ENCODE results near the gene PLEKHA7. TPM values are rescaled to one million over a fixed set of nuclear protein-coding genes. Genes with fewer than 3 reads are reported as not detected.

The PLEKHA7 gene
- total and polyA plus RNA-seq, 4 donors = 13.3 to 31.8 (median 21.5) TPM

DNA sequence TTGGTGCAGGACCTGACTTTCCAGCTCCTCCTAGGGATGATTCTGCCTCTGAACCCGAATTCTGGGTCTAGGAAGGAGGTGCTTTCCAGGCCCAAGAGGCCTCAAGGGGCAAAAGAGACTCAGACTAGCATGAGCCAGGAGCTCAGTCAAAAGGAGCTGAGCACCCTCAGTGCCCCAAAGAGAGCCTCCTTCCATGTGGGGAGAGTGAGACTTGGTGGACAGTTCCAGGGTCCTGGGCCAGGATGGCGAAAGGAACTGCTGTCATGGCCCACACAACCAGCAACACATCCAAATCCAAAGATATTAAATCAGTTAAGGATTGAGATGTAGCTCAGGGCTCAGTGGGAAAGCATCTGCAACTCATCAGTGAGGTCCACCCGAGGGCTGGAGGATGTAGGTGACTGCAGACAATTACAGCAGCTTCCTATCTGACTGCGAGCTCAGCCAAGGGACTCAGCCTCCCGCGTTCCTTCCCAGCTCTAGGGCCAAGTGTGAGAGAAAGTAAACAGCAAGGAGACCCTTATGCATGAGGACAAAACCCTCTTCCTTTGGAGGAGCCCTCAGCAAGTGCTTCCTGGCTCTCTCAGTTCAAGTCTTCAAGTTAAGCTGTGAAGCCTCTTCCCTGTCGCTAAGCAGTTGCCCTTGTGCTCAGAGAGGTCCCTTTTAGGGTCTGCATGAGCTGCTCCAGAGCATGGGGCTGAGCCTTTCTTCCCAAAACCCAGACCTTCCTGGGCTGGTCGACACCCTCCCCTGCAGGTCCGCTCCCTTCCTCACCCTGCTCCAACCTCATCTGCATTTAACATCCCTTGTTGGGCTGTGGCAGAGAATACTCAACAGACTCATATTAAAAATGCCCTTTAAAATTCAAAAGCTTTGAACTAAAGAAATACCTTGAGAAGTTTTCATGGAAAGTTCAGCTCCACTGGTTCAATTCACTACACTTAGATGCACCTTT lies 240.0 kb downstream of the PLEKHA7 start:
- no peak overlapping the region for H3K9ac ChIP-seq (ENCODE audit: insufficient read depth in 1 of 2, low read length in 2 of 2)
- no peaks in the 10 kb centered on the region for H3K27me3 ChIP-seq (ENCODE audit: control insufficient read depth in 3 of 3, insufficient read depth in 3 of 3, low read length in 2 of 3)
- TF ChIP-seq, protein P1, sequence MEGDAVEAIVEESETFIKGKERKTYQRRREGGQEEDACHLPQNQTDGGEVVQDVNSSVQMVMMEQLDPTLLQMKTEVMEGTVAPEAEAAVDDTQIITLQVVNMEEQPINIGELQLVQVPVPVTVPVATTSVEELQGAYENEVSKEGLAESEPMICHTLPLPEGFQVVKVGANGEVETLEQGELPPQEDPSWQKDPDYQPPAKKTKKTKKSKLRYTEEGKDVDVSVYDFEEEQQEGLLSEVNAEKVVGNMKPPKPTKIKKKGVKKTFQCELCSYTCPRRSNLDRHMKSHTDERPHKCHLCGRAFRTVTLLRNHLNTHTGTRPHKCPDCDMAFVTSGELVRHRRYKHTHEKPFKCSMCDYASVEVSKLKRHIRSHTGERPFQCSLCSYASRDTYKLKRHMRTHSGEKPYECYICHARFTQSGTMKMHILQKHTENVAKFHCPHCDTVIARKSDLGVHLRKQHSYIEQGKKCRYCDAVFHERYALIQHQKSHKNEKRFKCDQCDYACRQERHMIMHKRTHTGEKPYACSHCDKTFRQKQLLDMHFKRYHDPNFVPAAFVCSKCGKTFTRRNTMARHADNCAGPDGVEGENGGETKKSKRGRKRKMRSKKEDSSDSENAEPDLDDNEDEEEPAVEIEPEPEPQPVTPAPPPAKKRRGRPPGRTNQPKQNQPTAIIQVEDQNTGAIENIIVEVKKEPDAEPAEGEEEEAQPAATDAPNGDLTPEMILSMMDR (IDR thresholded peaks at IDR 0.05; ENCODE audit: control extremely low read depth, extremely low read depth) = no peak
- peaks cover 0 to 2% (median 0%) of the 10 kb centered on the region in 4 donors for H3K36me3 ChIP-seq (ENCODE audit: control insufficient read depth in 4 of 4, insufficient read depth in 4 of 4, low read length in 4 of 4)
- ATAC-seq (ENCODE audit: insufficient read depth, low FRiP score) (no peak), DNase-seq (no peak)
- H3K9me3 ChIP-seq (ENCODE audit: control insufficient read depth in 4 of 4, insufficient read depth in 3 of 4, low read length in 3 of 4) = peaks cover 0 to 2% (median 0%) of the 10 kb centered on the region in 4 donors
- WGBS, 2 donors = 63 to 78% methylated on average over 9 of the region's 9 CpGs
- no peak overlapping the region for H3K27ac ChIP-seq (ENCODE audit: low read depth in 1 of 2, low read length in 1 of 2)
- no peak overlapping the region for H3K4me3 ChIP-seq
- H3K4me1 ChIP-seq (ENCODE audit: control insufficient read depth in 5 of 5, insufficient read depth in 5 of 5, low read length in 5 of 5) = peaks cover 0 to 7% (median 0%) of the 10 kb centered on the region in 5 donors

DNA sequence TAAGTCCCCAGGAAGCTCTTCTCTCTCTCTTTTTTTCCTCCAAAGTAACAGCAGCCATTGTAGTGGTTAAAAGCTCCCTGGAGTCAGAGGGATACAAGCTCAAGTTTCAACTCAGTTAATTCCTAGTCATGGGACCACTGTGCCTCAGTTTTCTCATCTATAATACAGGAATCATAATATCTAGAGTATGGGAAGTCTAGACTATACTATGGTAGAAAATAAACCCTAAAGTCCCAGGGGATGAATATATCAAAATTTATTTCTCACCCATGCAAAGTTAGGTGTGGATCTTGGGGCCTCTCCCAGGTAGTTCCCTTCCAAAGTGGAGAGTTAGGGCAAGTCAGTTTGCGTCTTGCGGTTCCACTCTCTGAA lies 242.1 kb downstream of the PLEKHA7 start:
- TF ChIP-seq, protein P1 (IDR thresholded peaks at IDR 0.05; ENCODE audit: control extremely low read depth, extremely low read depth) = no peak
- H3K9ac ChIP-seq (ENCODE audit: insufficient read depth in 1 of 2, low read length in 2 of 2) = no peak overlapping the region
- WGBS, 2 donors = 94 to 98% methylated on average over 2 of the region's 2 CpGs
- DNase-seq = no peak
- H3K27me3 ChIP-seq (ENCODE audit: control insufficient read depth in 3 of 3, insufficient read depth in 3 of 3, low read length in 2 of 3) = no peaks in the 10 kb centered on the region
- peaks cover 0 to 2% (median 0%) of the 10 kb centered on the region in 4 donors for H3K36me3 ChIP-seq (ENCODE audit: control insufficient read depth in 4 of 4, insufficient read depth in 4 of 4, low read length in 4 of 4)
- ATAC-seq (ENCODE audit: insufficient read depth, low FRiP score) = no peak
- no peak overlapping the region for H3K27ac ChIP-seq (ENCODE audit: low read depth in 1 of 2, low read length in 1 of 2)
- peaks cover 0 to 7% (median 0%) of the 10 kb centered on the region in 5 donors for H3K4me1 ChIP-seq (ENCODE audit: control insufficient read depth in 5 of 5, insufficient read depth in 5 of 5, low read length in 5 of 5)
- H3K4me3 ChIP-seq = no peak overlapping the region
- H3K9me3 ChIP-seq (ENCODE audit: control insufficient read depth in 4 of 4, insufficient read depth in 3 of 4, low read length in 3 of 4) = peaks cover 0 to 2% (median 0%) of the 10 kb centered on the region in 4 donors

DNA sequence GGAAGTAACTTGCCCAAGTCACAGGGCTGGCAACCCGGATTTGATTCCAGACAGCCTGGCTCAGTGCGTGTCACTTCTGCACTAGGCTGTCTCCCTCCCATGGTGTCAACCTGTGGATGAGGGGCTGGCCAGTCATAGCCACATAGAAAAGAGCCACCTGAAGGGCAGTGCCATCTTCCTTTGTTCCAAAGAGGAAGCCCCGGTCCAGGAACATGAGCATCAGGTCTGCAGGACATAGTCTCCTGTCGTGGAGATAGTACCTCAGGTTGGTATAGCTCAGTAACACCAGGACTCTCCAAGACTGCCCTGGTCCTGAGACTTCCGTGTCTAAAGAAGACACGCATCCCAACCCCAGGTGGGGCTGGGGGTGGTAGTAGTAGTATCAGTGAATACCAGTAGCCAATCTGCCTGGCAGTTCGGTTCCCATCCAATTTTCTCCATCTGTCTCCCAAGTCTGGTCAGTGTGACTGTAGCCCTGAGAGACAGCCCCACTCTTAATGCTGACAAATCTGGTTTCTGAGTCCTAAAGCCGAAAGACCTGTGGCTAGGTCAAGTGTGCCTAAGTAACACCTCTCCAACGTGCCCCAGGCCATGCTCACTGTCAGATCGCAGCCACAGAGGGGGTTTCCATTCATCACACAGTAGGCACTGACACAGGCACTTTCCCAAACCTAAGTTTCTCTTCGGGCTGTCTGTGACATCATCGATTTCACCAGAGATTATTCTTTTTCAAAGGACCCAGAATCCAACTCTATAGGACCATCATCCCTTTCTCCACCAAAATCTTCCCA lies 242.7 kb downstream of the PLEKHA7 start:
- Histone ChIP-seq H3K9me3 (ENCODE audit: control insufficient read depth in 4 of 4, insufficient read depth in 3 of 4, low read length in 3 of 4) (peaks cover 0 to 2% (median 0%) of the 10 kb centered on the region in 4 donors), H3K36me3 (ENCODE audit: control insufficient read depth in 4 of 4, insufficient read depth in 4 of 4, low read length in 4 of 4) (peaks cover 0 to 2% (median 0%) of the 10 kb centered on the region in 4 donors), H3K27me3 (ENCODE audit: control insufficient read depth in 3 of 3, insufficient read depth in 3 of 3, low read length in 2 of 3) (no peaks in the 10 kb centered on the region), H3K27ac (ENCODE audit: low read depth in 1 of 2, low read length in 1 of 2) (no peak overlapping the region), H3K4me3 (no peak overlapping the region), H3K9ac (ENCODE audit: insufficient read depth in 1 of 2, low read length in 2 of 2) (no peak overlapping the region), H3K4me1 (ENCODE audit: control insufficient read depth in 5 of 5, insufficient read depth in 5 of 5, low read length in 5 of 5) (peaks cover 0 to 2% (median 0%) of the 10 kb centered on the region in 5 donors)
- ATAC-seq (ENCODE audit: insufficient read depth, low FRiP score) (no peak), DNase-seq (no peak)
- TF ChIP-seq, protein P1 (IDR thresholded peaks at IDR 0.05; ENCODE audit: control extremely low read depth, extremely low read depth) = no peak
- WGBS, 2 donors = 89 to 94% methylated on average over 12 of the region's 12 CpGs

Measured in lung (tissue), 12 donors.